NCI-H2227 treated with DMSO at 0.1 percent for 48 hours (cell line): ENCODE measurements around the gene KBTBD6.
"Not testable (repeated sequence)": the region's sequence is repeated elsewhere in the genome, so short reads cannot be mapped to it uniquely, and the experiment has no call there.

Source experiments
- DNase-seq: peaks from one replicate; lab custom pipeline; 2025; lab: John Stamatoyannopoulos, UW

The KBTBD6 gene

DNA sequence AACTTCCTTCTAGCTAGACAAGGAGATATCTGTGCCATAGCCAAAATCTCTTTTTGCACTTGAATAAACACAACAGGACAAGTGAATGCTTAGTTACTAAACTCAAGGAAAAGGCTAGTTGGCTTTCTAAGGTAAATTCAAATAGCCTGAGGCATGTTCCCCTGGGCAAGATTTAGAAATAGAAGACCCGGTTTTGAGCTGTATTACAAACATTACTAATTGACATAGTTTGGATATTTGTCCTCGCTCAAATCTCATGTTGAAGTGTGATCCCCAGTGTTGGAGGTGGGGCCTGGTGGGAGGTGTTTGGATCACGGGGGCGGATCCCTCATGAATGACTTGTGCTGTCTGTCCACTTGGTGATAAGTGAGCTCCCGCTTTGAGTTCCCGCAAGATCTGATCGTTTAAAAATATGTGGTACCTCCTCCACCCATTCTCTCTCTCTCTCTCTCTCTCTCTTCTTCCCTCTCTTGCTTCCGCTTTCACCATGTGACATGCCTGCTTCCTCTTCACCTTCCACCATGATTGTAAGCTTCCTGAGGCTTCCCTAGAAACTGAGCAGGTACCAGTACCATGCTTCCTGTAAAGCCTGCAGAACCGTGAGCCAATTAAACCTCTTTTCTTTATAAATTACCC, 3.9 kb upstream of the KBTBD6 start:
- DNase-seq: no peak

GRCh38 chr13:41133951-41134350, 1.3 kb upstream of the KBTBD6 start:
- DNase-seq: no peak

DNA sequence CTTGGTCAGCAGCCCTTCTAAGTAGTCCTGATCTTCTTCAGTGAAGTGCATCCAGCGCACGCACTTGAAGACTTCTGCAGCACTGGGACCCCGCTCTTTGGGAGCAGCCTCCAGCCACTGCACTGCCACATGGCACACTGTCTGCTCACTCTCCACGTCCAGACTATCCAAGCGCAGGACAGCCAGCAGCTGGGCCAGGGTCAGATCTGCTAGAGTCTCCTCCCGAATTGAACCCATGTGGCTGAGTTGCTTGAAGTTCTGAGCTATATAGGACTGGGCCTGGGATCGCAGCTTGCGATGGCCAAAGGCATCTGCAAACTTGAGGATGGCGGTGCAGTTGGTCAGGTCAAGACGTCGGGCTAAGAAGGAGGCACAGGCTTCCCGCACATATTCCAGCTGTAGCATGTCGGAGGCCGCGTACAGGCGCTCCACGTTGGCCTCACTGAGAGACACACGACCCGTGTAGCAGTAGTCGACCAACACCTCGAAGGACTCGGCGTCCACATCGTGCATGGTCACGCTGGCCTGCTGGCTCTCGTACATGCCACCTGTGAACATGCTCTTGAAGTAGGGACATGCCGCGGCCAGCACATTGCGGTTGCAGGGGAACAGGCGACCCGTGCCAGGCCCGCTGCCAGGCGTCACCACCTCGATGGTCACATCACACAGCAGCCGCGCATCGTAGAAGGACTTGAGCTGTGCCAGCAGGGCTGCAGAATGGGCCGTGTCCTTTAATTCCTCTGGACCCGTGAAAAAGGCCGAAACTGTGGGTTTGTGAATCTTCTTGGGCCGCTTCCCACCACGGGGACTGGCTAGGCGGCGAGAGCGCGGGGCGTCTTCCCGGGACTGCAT, 716 bp downstream of the KBTBD6 start:
- DNase-seq: not testable (repeated sequence)

GRCh38 chr13:41131189-41131588, 1.4 kb downstream of the KBTBD6 start:
- DNase-seq: not testable (repeated sequence)

DNA sequence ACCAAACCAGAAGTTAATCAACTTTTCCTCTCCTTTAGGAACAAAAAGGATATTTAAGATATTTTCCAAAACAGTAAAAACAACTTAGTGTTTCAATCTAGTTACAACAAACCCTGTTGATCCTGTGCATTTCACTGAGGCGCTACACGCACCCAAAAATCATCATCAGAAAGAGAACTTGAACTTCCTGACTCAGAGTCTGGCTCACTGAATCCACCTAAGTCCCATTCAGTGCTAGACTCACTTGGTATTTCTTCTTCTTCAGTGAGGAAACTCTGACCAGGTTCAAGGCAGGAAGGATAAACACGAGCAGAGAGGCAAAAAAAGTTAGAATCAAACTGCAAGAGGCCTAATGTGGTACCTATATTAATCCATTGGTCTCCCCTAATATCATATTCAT, 2.2 kb downstream of the KBTBD6 start:
- DNase-seq: no peak

DNA sequence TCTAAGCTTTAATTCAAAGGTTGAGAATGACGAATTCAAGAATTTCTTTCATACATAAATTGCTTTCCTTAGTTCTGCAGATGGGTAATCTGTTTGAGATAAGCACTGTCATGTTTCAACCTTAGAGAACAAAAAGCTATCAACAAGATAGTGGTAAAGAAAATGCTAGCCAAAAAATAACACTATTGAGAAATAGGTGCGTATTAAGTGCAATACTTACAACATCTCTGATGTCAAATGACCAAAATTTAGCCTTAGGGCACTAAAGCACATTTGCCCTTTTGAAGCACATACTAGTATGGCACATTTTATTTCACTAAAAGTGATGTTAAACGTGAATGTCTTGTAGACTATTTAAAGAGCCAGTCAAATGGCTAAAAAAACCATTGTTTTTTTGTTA, 4.9 kb downstream of the KBTBD6 start:
- no peak for DNase-seq

DNA sequence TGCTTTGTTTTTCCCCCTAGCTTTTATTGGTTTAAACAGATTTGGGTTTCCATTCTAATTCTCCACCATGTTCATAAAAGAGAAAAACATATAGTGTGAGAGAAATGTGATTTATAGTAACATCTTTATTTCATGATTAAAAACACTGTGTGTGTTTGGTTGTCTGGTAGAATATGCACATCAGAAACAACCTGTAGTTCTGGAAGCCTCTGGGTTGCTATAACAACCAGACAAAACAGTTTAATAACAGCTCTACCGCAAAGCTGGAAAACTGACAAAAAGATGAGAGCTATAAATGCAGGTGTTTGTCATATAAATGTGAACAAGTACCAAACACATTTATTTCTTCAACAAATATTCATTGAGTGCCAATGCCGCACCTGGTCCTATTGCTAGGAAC, 9.8 kb downstream of the KBTBD6 start:
- DNase-seq: peak; percentile 19

- no peak for DNase-seq
Measured at GRCh38 chr13:41117869-41118268, 14.7 kb downstream of the KBTBD6 start.

DNA sequence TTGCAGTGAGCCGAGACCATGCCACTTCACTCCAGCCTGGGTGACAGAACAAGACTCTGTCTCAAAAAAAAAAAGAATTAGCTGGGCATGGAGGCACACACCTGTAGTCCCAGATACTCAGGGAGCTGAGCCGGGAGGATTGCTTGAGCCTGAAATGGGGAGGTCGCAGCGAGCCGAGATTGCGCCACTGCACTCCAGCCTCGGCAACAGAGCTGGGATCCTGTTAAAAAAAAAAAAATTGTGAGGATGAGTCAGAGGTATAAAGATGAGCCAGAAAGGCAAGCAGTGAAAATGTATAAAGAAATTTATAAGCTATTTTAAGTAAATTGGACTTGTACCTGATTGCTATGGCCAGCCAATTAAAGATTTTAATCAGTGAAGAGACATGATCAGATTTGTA, 21.1 kb downstream of the KBTBD6 start:
- no peak for DNase-seq

- DNase-seq: no peak
Measured at GRCh38 chr13:41107584-41108014, 25.0 kb downstream of the KBTBD6 start.

GRCh38 chr13:41107104-41107571, 25.5 kb downstream of the KBTBD6 start:
- DNase-seq: no peak

- no peak for DNase-seq
Measured at GRCh38 chr13:41099986-41100385, 32.6 kb downstream of the KBTBD6 start.

GRCh38 chr13:41098761-41099160, 33.8 kb downstream of the KBTBD6 start:
- DNase-seq: no peak

DNA sequence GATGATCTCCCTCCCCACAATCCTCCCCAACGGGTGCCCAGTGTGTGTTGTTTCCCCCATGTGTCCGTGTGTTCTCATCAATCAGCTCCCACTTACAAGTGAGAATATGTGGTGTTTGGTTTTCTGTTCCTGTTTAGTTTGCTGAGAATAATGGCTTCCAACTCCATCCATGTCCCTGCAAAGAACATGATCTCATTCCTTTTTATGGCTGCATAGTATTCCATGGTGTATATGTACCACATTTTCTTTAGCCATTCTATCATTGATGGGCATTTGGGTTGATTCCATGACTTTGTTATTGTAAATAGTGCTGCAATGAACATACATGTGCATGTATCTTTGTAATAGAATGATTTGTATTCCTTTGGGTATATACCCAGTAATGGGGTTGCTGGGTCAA, 36.9 kb downstream of the KBTBD6 start:
- DNase-seq: not testable (repeated sequence)

DNA sequence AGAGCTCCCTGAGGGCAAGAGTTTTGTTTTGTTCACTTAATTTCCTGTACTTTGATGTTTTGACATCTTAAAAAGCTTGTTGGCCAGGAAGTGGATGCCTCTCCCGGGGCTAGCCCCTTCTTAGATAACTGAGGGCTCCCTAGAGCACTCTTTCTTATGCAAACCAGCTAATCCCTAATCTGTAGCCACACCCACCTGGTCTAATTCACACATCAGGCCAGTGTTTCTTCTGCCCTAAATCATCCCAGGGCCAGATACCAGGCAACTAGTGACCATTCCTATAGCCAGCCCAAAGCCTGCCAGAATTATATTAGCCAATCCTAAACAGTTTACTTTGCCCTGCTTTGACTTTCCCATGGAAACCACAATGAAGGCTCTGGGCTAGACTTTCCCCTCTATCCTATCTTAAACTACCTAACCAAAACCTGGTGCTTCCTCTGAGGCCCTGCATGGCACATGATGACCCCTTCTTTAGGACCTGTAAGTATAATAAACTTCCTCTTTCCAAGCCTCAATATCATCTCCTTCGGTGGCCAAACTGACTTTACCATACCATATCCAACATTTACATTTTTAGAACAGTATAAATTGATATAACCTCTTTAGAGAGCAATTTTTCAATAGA, 46.5 kb downstream of the KBTBD6 start:
- DNase-seq: no peak

- DNase-seq: no peak
Measured at GRCh38 chr13:41079725-41080124, 52.9 kb downstream of the KBTBD6 start.
